Suprapubic skin (tissue), 4 donors: ENCODE measurements around the gene CAT. TPM values are rescaled to one million over a fixed set of nuclear protein-coding genes. Genes with fewer than 3 reads are reported as not detected.

Experiments
- DNase-seq, 2 donors: peaks; one replicate each; pipeline ENCODE4 v3.0.0-alpha.2; 2019; ENCODE audit warnings: low spot score in 2 of 2
- H3K27ac ChIP-seq: fragments of 200-600 bp; sonication (generic); one replicate; pipeline ENCODE4 v1.5.1; 2019
- H3K27me3 ChIP-seq: fragments of 200-600 bp; sonication (generic); one replicate; pipeline ENCODE4 v1.5.1; 2019
- H3K36me3 ChIP-seq: fragments of 200-600 bp; sonication (generic); one replicate; pipeline ENCODE4 v1.5.1; 2019
- H3K4me1 ChIP-seq: fragments of 200-600 bp; sonication (generic); one replicate; pipeline ENCODE4 v1.5.1; 2019
- H3K4me3 ChIP-seq: fragments of 200-600 bp; sonication (generic); one replicate; pipeline ENCODE4 v1.5.1; 2019; ENCODE audit warnings: mild to moderate bottlenecking
- H3K9me3 ChIP-seq: fragments of 200-600 bp; sonication (generic); one replicate; pipeline ENCODE4 v1.5.1; 2019
- EP300 ChIP-seq: sonication (generic); formaldehyde crosslinking; IDR thresholded peaks from one replicate; pipeline ENCODE4 v1.6.1; 2017; ENCODE audit warnings: antibody characterized with exemption
- POLR2A ChIP-seq, 2 donors: fragments of 450-650 bp; IDR thresholded peaks; one replicate each; pipeline ENCODE4 v1.6.1; 2017; ENCODE audit warnings: antibody characterized with exemption in 2 of 2, mild to moderate bottlenecking in 2 of 2, moderate library complexity in 2 of 2
- POLR2AphosphoS5 ChIP-seq, 3 donors: sonication (generic); formaldehyde crosslinking; IDR thresholded peaks; one replicate each; pipeline ENCODE4 v1.6.1; 2017; ENCODE audit warnings: antibody characterized with exemption in 3 of 3
- WGBS: methylation state at CpG from one replicate; pipeline ENCODE4 v1.1.5; 2018; 5-methylcytosine and 5-hydroxymethylcytosine counted together
- total RNA-seq, 4 donors: library from RNA; depleted of rRNA; stranded (reverse); fragments of >200 nt; gene quantifications; one replicate each; pipeline ENCODE4 v1.1.0, GENCODE V29; 2016
- TF ChIP-seq, protein P1 (sequence below), 2 donors: fragments of 200-600 bp in 1 of 2; fragments of 450-650 bp in 1 of 2; sonication (generic) in 1 of 2; IDR thresholded peaks; one replicate each; pipeline ENCODE4 v1.5.1; 2016 to 2019; ENCODE audit warnings: antibody characterized with exemption in 2 of 2, mild to moderate bottlenecking in 1 of 2, moderate library complexity in 1 of 2

Gene CAT
- total RNA-seq, 4 donors from 2014 or later: 122 to 193 (median 133) TPM

DNA sequence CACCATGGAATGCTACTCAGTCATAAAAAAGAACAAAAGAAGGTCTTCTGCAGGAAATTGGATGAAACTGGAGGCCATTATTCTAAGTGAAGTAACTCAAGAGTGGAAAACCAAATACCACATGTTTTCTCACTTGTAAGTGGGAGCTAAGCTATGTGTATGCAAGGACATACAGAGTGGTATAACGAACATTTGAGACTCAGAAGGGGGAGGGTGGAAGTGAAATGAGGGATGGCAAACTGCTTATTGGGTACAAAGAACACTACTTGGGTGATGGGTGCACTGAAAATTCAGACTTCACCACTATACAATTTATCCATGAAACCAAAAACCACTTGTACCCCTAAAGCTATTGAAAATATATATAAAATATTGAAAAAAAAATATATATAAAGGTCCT, 13.4 kb upstream of the CAT start:
- no peak for DNase-seq
- no peaks in the 10 kb centered on the region for H3K9me3 ChIP-seq
- TF ChIP-seq POLR2A (IDR thresholded peaks at IDR 0.05) (no peak), POLR2AphosphoS5 (IDR thresholded peaks at IDR 0.05) (no peak), EP300 (no peak)
- TF ChIP-seq, protein P1, sequence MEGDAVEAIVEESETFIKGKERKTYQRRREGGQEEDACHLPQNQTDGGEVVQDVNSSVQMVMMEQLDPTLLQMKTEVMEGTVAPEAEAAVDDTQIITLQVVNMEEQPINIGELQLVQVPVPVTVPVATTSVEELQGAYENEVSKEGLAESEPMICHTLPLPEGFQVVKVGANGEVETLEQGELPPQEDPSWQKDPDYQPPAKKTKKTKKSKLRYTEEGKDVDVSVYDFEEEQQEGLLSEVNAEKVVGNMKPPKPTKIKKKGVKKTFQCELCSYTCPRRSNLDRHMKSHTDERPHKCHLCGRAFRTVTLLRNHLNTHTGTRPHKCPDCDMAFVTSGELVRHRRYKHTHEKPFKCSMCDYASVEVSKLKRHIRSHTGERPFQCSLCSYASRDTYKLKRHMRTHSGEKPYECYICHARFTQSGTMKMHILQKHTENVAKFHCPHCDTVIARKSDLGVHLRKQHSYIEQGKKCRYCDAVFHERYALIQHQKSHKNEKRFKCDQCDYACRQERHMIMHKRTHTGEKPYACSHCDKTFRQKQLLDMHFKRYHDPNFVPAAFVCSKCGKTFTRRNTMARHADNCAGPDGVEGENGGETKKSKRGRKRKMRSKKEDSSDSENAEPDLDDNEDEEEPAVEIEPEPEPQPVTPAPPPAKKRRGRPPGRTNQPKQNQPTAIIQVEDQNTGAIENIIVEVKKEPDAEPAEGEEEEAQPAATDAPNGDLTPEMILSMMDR (IDR thresholded peaks at IDR 0.05): no peak
- peaks cover 8% of the 10 kb centered on the region for H3K4me1 ChIP-seq
- H3K36me3 ChIP-seq: no peaks in the 10 kb centered on the region
- H3K27ac ChIP-seq: no peak overlapping the region
- 85% methylated on average over 1 of the region's 1 CpG for WGBS
- H3K4me3 ChIP-seq: no peak overlapping the region
- H3K27me3 ChIP-seq: no peaks in the 10 kb centered on the region

GRCh38 chr11:34425867-34426266, 12.9 kb upstream of the CAT start:
- TF ChIP-seq, protein P1 (IDR thresholded peaks at IDR 0.05): no peak
- TF ChIP-seq EP300 (no peak), POLR2AphosphoS5 (IDR thresholded peaks at IDR 0.05) (no peak), POLR2A (IDR thresholded peaks at IDR 0.05) (no peak)
- Histone ChIP-seq H3K4me1 (peaks cover 8% of the 10 kb centered on the region), H3K4me3 (no peak overlapping the region), H3K9me3 (no peaks in the 10 kb centered on the region), H3K27me3 (no peaks in the 10 kb centered on the region), H3K27ac (peak overlapping the region; percentile 39), H3K36me3 (no peaks in the 10 kb centered on the region)
- WGBS: 0% methylated on average over 1 of the region's 1 CpG
- DNase-seq: no peak

DNA sequence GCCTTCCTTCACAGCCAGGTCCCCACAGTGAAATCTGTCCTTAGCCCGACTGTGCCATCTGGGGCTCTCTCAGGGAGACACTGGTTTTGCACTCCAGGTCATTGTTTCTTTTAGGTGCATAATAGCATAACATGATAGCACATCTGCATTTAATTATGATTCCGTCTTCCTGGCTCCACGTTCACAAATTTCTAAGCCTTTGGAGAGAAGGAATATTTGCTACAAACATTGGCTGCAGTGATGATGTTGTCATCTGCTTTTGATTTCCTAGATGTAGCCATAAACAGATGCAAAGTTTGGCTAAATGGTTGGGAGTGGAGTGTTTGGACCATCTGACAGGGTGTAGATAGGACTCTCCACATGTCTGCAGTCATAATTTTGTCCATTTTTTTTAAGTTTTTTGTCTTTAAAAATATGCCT, 12.0 kb upstream of the CAT start:
- TF ChIP-seq EP300 (no peak), POLR2AphosphoS5 (IDR thresholded peaks at IDR 0.05) (peak in 1 of 3 donors; percentile 15), POLR2A (IDR thresholded peaks at IDR 0.05) (no peak)
- TF ChIP-seq, protein P1 (IDR thresholded peaks at IDR 0.05): no peak
- Histone ChIP-seq H3K9me3 (no peaks in the 10 kb centered on the region), H3K27ac (peak overlapping the region; percentile 39), H3K27me3 (no peaks in the 10 kb centered on the region), H3K36me3 (no peaks in the 10 kb centered on the region), H3K4me1 (peaks cover 8% of the 10 kb centered on the region), H3K4me3 (no peak overlapping the region)
- WGBS: 35% methylated on average over 3 of the region's 3 CpGs
- no peak for DNase-seq

DNA sequence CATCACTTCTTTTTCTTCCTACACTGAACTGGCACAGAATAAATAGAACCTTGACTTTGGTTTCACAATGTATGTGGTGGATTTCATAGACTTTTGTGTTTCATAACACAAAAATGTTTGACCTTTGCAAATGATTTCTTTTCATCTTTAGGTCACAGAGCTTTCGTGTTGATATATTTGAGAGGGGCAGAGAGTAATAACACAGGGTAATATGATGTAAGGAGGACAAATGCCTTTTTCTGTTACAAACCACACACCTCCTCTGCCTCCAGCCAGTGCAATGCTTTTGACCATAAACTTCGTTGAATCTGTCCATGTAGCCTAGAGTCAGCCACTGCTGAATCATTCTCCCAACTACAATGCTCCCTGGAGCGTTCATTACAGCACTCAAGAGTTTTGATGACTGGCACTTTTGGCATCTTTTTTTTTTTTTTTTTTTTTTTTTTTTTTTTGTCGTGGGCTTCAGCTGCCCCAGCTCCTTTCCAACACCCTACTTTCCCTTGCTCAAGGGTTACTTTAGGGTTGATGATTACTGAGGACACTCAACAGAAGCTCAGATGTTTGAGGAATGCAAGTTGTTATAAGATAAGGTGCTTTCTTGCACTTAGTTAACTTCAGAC, 11.4 kb upstream of the CAT start:
- Histone ChIP-seq H3K36me3 (no peaks in the 10 kb centered on the region), H3K27me3 (no peaks in the 10 kb centered on the region), H3K9me3 (no peaks in the 10 kb centered on the region), H3K4me3 (no peak overlapping the region), H3K4me1 (peaks cover 8% of the 10 kb centered on the region), H3K27ac (no peak overlapping the region)
- 21% methylated on average over 4 of the region's 4 CpGs for WGBS
- DNase-seq: no peak
- TF ChIP-seq, protein P1 (IDR thresholded peaks at IDR 0.05): no peak
- peak in 2 of 3 donors; percentile 6 to 29 for TF ChIP-seq POLR2AphosphoS5 (IDR thresholded peaks at IDR 0.05)

GRCh38 chr11:34431979-34432378, 6.8 kb upstream of the CAT start:
- H3K4me1 ChIP-seq: peaks cover 2% of the 10 kb centered on the region
- WGBS: 89% methylated on average over 4 of the region's 4 CpGs
- no peak for DNase-seq
- H3K27me3 ChIP-seq: no peaks in the 10 kb centered on the region
- no peaks in the 10 kb centered on the region for H3K9me3 ChIP-seq
- no peak overlapping the region for H3K27ac ChIP-seq
- TF ChIP-seq EP300 (no peak), POLR2AphosphoS5 (IDR thresholded peaks at IDR 0.05) (no peak), POLR2A (IDR thresholded peaks at IDR 0.05) (no peak)
- TF ChIP-seq, protein P1 (IDR thresholded peaks at IDR 0.05): no peak
- H3K4me3 ChIP-seq: no peak overlapping the region
- H3K36me3 ChIP-seq: no peaks in the 10 kb centered on the region
